ENCODE measurements around the gene MTX2.

DNA sequence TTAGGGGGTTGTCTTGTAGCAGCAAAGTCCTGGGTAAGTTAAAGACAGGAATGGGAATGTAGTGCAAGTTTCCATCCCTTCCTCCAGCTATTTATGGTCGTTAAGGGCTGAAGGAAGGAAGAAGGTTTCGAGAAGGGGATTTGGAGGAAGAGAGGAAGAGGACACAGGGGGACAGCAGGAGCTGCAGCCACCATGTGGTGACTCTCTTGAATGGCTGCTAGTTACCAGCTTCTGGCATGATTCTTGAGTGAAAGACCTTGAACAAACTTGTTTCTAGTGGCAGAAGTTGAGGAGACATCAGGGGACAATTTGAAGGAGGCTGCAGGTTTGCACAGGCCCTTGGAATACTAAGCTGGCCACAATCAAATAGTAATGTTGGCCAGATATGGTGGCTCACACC, 116.6 kb downstream of the MTX2 start:
- TF ChIP-seq, protein P1, sequence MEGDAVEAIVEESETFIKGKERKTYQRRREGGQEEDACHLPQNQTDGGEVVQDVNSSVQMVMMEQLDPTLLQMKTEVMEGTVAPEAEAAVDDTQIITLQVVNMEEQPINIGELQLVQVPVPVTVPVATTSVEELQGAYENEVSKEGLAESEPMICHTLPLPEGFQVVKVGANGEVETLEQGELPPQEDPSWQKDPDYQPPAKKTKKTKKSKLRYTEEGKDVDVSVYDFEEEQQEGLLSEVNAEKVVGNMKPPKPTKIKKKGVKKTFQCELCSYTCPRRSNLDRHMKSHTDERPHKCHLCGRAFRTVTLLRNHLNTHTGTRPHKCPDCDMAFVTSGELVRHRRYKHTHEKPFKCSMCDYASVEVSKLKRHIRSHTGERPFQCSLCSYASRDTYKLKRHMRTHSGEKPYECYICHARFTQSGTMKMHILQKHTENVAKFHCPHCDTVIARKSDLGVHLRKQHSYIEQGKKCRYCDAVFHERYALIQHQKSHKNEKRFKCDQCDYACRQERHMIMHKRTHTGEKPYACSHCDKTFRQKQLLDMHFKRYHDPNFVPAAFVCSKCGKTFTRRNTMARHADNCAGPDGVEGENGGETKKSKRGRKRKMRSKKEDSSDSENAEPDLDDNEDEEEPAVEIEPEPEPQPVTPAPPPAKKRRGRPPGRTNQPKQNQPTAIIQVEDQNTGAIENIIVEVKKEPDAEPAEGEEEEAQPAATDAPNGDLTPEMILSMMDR (IDR thresholded peaks at IDR 0.05) = no peak
- TF ChIP-seq POLR2A (IDR thresholded peaks at IDR 0.05) = no peak

Data from lower leg skin (tissue), 3 donors.